HFFc6 (cell line): ENCODE results near the gene NUDT9. TPM values are rescaled to one million over a fixed set of nuclear protein-coding genes. Genes with fewer than 3 reads are reported as not detected.
A peak's percentile ranks its signal among the peaks of the same experiment; 100 is the strongest.
"Not testable (repeated sequence)": the region's sequence is repeated elsewhere in the genome, so short reads cannot be mapped to it uniquely, and the experiment has no call there.

Source experiments
- DNase-seq: peaks from one replicate; pipeline ENCODE4 v3.0.0-alpha.2; 2018
- H3K27ac Mint-ChIP-seq: 2 replicates; pipeline ENCODE4 v1.8.0; 2020; ENCODE audit warnings: mild to moderate bottlenecking, mixed read lengths
- H3K27me3 Mint-ChIP-seq: 2 replicates; pipeline ENCODE4 v1.8.0; 2021; ENCODE audit warnings: mild to moderate bottlenecking, moderate library complexity, mixed read lengths; ENCODE audit not compliant: insufficient read depth
- H3K36me3 Mint-ChIP-seq: 2 replicates; pipeline ENCODE4 v1.8.0; 2021; ENCODE audit warnings: low read depth, mixed read lengths
- H3K4me1 Mint-ChIP-seq: 2 replicates; pipeline ENCODE4 v1.8.0; 2020; ENCODE audit warnings: low read depth, mixed read lengths
- H3K4me3 Mint-ChIP-seq: 2 replicates; pipeline ENCODE4 v1.8.0; 2020; ENCODE audit warnings: mild to moderate bottlenecking, moderate library complexity, mixed read lengths
- H3K9me3 Mint-ChIP-seq: 2 replicates; pipeline ENCODE4 v1.8.0; 2020; ENCODE audit warnings: mild to moderate bottlenecking, mixed read lengths
- CTCF ChIP-seq: fragments of 200-600 bp; sonication (generic); IDR thresholded peaks from 2 replicates; pipeline ENCODE4 v1.5.0; 2021; ENCODE audit warnings: antibody characterized with exemption, mild to moderate bottlenecking
- total RNA-seq, 6 experiments: library from RNA; stranded (reverse); fragmentation: NEBNext Ultra II Directional; extraction: Animal tissue kit (Norgen Biotek cat#: 25700); gene quantifications; 2 replicates in 1 of 6; 3 replicates in 5 of 6; pipeline ENCODE4 v1.2.3, GENCODE V29; 2021

Gene NUDT9
- total RNA-seq, 6 experiments from 2014 or later = 21.3 to 28.0 (median 23.4) TPM

DNA sequence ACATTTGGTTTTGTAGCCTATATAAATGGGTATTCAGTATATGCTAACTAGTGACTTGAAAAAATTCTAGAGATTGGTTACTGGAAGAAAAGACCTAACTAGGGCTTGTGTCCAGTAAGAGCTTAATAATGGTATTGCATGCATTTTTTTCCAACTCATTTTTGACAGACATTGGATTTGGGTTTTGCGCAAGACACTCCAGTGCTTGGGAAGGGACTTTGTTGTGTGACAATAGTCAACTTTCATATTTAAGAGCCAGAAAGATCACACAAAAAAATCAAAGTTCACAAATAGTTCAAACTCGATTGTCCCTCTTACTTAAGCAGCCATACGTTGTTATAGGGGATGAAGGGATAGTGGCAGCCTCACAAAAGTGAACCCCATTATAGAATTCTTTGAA, 30.2 kb upstream of the NUDT9 start:
- H3K9me3 Mint-ChIP-seq = no peaks in the 10 kb centered on the region; the same call in 1 of the 2 replicates
- H3K36me3 Mint-ChIP-seq = peaks cover 13% of the 10 kb centered on the region
- no peak for DNase-seq
- TF ChIP-seq CTCF = no peak
- no peak overlapping the region for H3K27ac Mint-ChIP-seq
- no peak overlapping the region for H3K4me3 Mint-ChIP-seq
- peaks cover 36% of the 10 kb centered on the region for H3K4me1 Mint-ChIP-seq
- no peaks in the 10 kb centered on the region for H3K27me3 Mint-ChIP-seq

DNA sequence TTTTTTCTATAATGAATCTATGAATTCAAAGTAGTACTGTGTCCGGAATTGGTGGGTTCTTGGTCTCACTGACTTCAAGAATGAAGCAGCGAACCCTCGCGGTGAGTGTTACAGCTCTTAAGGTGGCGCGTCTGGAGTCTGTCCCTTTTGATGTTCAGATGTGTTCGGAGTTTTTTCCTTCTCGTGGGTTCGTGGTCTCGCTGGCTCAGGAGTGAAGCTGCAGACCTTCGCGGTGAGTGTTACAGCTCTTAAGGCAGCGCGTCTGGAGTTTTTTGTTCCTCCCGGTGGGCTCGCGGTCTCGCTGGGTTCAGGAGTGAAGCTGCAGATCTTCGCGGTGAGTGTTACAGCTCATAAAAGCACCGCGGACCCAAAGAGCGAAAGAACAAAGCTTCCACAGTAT, 27.3 kb upstream of the NUDT9 start:
- H3K4me3 Mint-ChIP-seq, H3K27me3 Mint-ChIP-seq, DNase-seq, H3K9me3 Mint-ChIP-seq, H3K27ac Mint-ChIP-seq, H3K36me3 Mint-ChIP-seq: not testable (repeated sequence)
- H3K4me1 Mint-ChIP-seq = peaks cover 14% of the 10 kb centered on the region

DNA sequence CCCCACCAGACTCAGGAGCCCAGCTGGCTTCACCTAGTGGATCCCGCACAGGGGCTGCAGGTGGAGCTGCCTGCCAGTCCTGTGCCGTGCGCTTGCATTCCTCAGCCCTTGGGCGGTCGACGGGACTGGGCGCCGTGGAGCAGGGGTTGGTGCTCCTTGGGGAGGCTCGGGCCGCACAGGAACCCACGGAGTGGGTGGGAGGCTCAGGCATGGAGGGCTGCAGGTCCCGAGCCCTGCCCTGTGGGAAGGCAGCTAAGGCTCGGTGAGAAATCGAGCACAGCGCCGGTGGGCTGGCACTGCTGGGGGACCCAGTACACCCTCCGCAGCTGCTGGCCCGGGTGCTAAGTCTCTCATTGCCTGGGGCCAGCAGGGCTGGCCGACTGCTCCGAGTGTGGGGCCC, 26.5 kb upstream of the NUDT9 start:
- H3K36me3 Mint-ChIP-seq, H3K4me1 Mint-ChIP-seq, H3K27ac Mint-ChIP-seq, H3K4me3 Mint-ChIP-seq, H3K9me3 Mint-ChIP-seq, DNase-seq, H3K27me3 Mint-ChIP-seq: not testable (repeated sequence)

- Mint-ChIP-seq H3K27ac (no peak overlapping the region), H3K27me3 (no peaks in the 10 kb centered on the region; the same call in 1 of the 2 replicates), H3K36me3 (peaks cover 5% of the 10 kb centered on the region; the same call in 1 of the 2 replicates), H3K4me1 (peaks cover 21% of the 10 kb centered on the region), H3K4me3 (no peak overlapping the region), H3K9me3 (peaks cover 6% of the 10 kb centered on the region)
- no peak for TF ChIP-seq CTCF
- DNase-seq = no peak
Measured at GRCh38 chr4:87399148-87399547, 23.2 kb upstream of the NUDT9 start.

DNA sequence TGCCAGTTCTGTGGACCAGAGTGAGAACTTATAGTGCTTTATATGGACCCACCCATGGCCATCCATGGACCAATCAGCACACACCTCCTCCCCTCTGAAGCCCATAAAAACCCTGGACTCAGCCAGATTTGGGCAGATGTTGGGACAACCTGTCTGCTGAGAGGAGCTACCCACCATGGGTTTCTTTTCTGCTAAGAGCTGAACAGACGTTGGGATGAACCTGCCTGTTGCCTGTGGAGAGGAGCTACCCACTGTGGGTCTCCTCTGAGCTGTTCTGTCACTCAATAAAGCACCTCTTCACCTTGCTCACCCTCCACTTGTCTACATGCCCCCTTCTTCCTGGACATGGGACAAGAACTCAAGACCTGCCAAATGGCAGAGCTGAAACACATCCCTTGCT, 22.4 kb upstream of the NUDT9 start:
- no peak overlapping the region for H3K27ac Mint-ChIP-seq
- DNase-seq = no peak
- no peaks in the 10 kb centered on the region; the same call in 1 of the 2 replicates for H3K27me3 Mint-ChIP-seq
- H3K4me3 Mint-ChIP-seq = no peak overlapping the region
- H3K9me3 Mint-ChIP-seq = peaks cover 6% of the 10 kb centered on the region
- H3K4me1 Mint-ChIP-seq = peaks cover 21% of the 10 kb centered on the region
- H3K36me3 Mint-ChIP-seq = peaks cover 5% of the 10 kb centered on the region; the same call in 1 of the 2 replicates
- TF ChIP-seq CTCF = no peak

- peak; percentile 41 for DNase-seq
- not testable (repeated sequence) for H3K9me3 Mint-ChIP-seq, H3K36me3 Mint-ChIP-seq, H3K27me3 Mint-ChIP-seq, H3K27ac Mint-ChIP-seq, H3K4me3 Mint-ChIP-seq
- peaks cover 45% of the 10 kb centered on the region for H3K4me1 Mint-ChIP-seq
Measured at GRCh38 chr4:87403732-87404131, 18.6 kb upstream of the NUDT9 start.

DNA sequence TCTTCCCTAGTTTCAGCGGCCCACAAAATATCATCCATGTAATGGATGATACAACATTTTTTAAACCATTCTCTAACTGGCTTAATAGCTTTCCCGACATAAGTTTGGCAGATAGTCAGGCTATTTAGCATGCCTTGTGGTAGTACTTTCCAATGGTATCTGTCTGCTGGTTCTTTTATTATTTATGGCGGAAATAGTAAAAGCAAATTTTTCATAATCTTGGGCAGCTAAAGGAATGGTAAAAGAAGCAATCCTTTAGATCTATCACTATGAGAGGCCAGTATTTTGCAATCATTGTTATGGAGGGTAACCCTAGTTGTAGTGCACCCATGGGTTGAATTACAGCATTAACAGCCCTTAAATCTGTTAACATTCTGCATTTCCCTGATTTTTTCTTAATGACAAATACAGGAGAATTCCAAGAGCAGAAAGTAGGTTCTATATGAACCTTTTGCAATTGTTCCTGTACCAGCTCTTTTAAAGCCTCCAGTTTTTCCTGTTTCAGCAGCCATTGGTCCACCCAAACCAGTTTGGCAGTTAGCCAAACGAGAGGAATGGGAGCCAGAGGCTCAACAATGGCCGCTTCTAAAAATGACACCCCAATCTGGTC, 17.1 kb upstream of the NUDT9 start:
- no peak overlapping the region for H3K27ac Mint-ChIP-seq
- H3K36me3 Mint-ChIP-seq = peaks cover 5% of the 10 kb centered on the region; the same call in 1 of the 2 replicates
- DNase-seq = no peak
- H3K27me3 Mint-ChIP-seq = no peaks in the 10 kb centered on the region
- no peak for TF ChIP-seq CTCF
- no peak overlapping the region for H3K4me3 Mint-ChIP-seq
- H3K4me1 Mint-ChIP-seq = peaks cover 59% of the 10 kb centered on the region
- H3K9me3 Mint-ChIP-seq = peaks cover 6% of the 10 kb centered on the region
